Glomerular endothelial cell (primary cell): Measurements from ENCODE around the gene HTR2C. TPM values are rescaled to one million over a fixed set of nuclear protein-coding genes. Genes with fewer than 3 reads are reported as not detected.
"Not testable (repeated sequence)": the region's sequence is repeated elsewhere in the genome, so short reads cannot be mapped to it uniquely, and the experiment has no call there.

Source experiments
- DNase-seq: peaks from one replicate; pipeline ENCODE4 v3.0.0-alpha.2; 2011; ENCODE audit warnings: low read depth, low spot score; ENCODE audit errors: extremely low read depth
- total RNA-seq: library from RNA; depleted of rRNA; stranded (reverse); fragments of >200 nt; gene quantifications from 2 replicates; pipeline ENCODE4 v1.2.3, GENCODE V29; 2015

Gene HTR2C
- total RNA-seq, 1 donor from 2014 or later, result not detected

DNA sequence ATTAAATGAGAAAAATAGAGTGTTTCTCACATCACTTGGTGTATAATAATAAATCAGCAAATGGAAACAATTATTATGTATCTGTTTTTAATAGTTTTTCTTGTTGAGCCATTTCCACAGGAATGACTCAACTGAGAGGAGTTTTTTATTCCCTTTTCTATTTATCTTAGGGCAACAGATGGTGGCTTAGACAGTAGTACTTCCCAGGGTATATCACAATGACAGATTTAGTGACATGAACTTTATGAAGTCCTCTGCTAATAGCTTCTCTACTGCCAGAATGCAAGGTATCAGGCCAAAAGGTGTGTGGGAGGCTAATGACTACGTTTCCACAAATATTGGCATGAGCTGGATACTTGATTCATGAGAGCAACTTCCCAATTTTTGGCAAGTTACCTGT is 126.7 kb downstream of the HTR2C start:
- no peak for DNase-seq

DNA sequence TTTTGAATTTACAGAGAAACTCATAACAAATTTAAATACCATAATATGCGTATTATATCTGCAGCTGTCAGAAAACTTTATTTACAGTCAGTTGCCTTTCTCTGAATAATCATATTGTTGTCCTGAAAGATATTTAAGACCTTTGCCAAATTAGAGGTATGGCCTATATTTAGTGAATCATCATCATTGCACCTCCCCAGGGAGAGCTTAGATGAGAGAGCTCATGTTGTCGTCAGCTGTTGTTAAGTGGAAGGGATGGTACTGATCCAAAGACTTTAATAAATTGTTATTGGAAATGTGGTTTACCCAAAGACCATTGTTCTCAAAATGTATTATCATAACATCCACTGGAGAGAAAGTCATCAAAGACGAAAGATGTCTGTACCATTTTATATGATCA is 128.6 kb downstream of the HTR2C start:
- no peak for DNase-seq

DNA sequence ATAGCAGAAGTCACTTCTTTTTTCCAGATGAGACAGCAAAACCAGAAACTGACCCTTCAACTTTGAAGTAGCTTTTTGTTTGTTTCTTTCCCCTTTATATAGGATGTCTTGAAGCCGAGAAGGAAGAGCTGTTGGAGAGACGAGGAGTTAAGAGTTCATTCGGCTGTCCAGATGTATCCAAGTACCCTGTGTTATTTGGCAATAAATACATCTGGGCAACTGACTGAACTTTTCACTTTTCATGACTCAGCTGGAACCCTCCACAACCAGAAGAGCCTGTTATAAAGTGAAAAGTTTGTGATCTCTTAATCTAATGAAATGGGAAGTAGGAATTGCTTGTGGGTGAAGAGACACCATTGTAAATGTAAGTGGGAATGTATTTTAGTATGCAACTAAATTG is 131.2 kb downstream of the HTR2C start:
- no peak for DNase-seq

DNA sequence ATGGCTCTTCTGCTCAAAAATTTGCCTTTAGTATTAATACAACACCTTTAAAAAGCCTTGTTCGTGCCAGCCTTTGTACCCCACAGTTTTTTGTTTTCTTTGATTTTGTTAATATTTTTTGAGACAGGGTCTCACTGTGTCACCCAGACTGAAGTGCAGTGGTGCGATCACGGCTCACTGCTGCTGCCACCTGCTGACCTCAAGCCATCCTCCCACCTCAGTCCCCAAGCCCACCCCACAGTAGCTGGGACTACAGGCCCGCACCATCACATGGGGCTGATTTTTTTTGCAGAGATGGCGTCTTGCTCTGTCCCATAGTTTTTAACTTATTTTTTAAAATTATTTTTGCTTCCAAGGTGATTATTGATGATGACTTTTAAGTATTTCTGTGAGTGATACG is 134.0 kb downstream of the HTR2C start:
- DNase-seq, result no peak

DNA sequence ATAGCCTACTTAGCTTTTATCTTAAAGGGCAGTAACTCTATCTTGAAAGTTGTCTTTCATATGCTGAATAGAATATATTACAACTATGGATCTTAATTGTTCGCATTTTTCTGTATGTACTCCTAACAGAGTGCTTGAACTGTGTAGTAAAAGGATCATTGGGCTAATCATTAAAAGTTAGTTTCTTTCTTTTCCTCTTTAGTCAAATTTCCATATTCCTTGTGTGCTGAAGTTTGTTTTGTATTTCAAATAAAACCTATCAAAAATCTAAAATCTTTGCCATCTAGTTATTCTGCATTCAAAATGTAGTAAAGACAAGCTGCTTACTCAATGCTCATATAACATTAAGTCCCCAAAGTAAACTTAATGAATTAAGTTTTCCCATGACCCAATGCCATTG is 182.7 kb downstream of the HTR2C start:
- no peak for DNase-seq

DNA sequence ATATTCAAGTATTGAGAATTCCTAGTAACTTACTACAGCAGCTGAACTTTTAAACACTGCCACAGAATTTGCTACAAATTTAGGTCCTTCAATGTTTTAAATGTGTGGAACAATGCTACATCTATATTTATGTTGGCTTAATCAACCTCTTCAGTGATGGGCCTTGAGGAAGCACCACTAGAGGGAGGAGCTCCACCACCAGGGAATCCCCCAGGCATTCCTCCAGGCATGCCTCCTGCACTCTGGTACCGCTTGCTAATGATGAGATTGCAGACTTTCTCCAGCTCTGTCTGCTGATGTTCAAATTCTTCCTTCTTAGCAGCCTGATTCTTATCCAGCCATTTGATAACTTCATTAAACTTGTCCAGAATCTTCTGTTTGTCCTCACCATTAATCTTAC is 190.8 kb downstream of the HTR2C start:
- DNase-seq, result no peak

DNA sequence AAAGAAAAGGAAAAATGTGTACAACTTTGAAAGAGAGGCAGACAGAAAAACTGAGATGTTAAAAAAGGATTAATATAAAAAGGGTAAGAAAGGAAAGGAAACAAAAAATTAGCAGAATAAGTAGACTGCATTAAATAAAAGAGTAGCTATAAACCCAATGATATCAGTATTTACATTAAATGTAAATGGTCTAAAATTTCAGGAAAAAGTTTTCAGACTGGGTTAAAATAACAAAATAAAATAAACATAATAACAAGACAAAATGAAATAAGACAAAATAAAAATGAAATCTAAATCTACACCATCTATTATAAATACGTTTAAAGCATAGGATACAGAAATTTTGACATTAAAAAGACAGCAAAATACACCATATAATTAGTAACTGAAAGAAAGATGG is 199.0 kb downstream of the HTR2C start:
- DNase-seq, result no peak

DNA sequence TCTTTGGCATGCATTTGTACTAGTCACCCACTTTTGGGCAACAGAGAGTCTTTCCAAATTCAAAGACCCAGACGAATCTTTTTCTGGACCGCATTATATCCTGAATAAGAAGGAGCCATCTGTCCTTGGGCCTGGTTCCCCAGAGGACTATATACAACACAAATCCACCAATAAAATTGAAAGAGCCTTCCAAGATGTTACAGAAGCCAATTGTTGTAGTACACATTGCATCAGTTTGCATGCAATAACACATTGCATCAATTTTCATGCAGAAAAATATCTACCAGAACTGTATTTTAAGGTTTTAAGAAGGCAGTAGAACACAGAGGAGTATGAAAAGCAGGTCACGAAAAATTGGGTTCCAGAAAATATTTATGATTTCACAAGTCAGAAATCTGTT is 203.2 kb downstream of the HTR2C start:
- DNase-seq, result no peak

DNA sequence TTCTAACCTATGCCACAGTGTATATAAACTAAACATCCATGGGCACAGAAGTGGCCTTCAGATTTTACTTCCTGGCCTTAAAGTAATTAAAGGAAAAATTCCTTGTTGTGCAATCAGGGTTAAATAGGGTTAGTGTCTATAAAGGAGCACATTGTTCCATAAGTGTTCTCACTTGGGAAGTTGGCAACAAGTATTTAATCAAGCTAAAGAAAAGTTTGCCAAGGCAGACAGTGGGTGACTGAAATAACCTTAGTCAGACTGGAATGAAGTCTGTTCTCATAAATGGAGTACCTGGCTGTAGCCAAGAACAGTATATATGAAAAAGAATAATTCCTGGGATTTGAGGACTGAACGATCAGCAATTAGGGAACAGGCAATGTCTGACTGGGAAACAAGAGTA is 213.6 kb downstream of the HTR2C start:
- DNase-seq, result no peak

DNA sequence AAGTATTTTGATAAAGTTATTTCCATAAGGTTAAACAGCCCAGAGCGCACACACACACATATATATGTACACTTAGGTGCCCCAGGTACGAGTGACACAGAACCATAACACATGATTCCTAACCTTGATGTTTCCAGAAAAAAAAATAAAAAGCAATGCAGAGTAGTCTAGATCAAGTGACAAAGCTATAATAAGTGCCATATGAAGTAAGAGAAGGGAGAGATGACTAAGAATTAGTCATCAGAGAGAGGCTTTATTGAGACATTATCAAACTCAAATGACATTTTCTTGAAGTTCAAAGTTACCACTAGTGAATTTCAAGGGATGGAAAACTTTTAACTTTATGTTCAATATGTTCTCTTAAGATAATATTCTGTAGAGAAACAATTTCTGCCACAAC is 215.0 kb downstream of the HTR2C start:
- DNase-seq, result no peak

DNA sequence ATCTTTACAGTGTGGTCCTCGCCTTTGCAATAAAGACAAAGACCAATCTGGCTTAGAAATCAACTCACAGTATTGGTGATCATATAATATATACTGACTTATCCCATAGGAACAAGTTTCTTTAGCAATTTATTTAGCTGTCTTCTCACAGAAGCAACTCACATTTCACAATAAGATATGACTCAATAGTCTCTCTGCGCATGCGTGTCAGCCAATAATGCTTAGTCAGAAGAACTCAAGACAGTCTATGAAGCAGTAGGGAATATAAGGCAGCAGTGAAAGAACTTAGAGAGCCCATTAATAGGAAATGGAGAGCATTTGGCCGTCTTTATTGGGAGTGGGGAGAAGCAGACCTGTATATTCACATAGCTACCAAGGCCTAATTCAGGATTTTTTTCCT is 216.8 kb downstream of the HTR2C start:
- DNase-seq, result no peak

DNA sequence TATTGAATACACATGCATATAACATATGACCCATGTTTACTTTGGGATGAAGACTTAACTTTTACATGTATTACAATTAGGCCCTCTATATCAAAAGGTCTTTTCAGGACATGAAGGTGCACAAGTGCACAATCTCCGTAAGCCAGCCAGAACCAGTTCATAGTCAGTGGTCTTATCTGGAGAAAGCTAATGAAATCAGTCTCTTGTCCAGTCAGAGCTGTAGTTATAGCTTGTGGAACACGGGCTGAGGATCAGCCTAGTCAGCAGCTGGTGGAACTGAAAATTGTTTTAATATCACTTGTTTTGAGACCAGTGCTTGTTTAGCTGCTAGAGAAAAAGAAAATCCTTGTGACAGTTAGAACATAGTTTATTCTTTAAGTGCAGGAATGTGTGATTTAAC is 235.6 kb downstream of the HTR2C start:
- DNase-seq, result no peak

DNA sequence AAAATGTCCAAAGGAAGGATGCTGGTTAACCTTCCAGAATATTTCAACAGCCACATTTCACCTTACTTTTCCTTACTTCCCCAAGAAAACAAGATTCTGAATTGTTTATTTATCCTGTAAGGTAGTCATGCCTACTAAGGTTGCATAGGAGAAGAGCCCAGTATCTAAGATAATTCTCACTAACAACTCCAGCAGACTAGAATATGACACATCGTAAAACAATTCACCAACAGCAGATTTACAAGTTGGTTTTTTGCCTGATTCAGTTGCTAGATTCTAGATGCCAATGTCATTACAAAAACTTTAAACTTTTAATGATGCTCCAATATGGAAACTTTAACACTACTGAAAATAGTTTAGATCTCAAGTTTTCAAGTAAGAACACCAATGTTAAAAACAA is 257.2 kb downstream of the HTR2C start:
- no peak for DNase-seq

DNA sequence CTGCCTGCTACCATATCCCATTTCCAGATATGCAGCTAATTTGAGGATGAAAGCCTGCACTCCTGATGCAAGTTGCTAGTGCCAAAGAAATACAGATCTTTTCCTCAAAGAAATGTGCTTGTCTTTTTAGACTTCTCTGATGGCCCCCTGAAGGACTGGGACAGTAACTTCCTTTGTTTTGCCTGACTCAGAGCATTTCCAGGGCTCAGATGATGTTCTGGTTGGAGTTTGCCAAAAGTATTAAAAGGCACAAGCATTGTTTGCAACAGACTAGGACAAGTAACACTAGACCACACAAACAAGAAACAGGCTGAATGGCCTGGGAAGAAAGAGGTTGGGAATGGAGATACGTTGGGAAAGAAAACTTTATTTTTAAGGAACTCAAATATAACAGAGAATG is 258.3 kb downstream of the HTR2C start:
- no peak for DNase-seq

DNA sequence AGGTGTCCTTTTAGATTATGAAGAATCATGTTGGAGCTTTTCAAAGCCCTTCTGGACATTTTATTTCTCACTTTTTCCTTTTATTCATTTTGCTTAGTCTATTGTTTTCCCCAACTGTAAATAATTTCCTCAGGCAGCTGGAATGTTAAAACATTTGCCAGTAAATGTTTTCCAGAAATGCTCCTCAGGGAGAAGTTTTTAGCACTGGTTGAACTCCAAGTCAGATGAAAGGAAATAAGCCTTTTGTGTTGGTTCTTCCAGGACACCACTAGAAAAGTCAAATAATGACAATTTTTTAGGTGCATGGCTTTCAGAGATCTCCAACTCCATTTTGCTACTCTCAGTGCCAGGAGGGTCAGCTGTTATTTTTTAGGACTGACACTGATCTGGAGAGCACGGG is 305.6 kb downstream of the HTR2C start:
- no peak for DNase-seq

DNA sequence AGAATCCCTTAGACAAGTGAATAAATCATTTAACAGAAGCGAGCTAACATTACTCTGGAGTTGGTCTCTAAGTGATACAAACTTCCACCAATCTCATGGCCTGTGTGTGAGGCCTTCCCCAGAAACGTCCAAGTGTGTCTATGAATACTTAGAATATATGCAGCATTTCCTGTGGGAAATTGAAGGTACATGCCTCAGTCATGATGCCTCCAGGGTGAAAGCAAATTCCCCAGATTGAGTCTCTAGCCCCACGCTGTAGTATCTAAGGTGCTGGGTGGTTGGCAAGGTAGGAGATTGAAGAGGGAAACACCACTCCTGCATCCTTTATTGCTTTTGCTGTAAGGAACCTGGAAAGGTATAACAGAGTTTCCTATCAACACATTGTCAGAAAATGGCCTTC is 319.7 kb downstream of the HTR2C start:
- DNase-seq, result no peak

DNA sequence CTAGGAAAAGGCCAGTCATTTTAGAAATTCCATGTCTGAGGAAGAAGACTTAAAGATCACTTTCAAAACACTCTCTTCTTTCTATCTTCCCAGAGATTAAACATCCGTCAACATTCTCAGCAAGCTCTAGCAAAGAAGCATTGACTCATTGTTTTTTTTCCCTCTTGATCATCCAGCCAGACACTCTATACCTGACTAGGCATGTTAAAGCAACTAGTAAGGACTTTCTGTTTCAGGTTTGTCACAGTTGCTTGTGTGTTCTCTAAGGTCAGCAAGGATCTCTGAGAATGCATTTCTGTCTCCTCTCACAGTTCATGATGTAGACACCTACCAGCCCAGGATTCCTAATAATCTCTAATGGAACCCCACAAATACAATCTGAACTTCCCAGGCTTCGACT is 321.4 kb downstream of the HTR2C start:
- DNase-seq, result no peak

DNA sequence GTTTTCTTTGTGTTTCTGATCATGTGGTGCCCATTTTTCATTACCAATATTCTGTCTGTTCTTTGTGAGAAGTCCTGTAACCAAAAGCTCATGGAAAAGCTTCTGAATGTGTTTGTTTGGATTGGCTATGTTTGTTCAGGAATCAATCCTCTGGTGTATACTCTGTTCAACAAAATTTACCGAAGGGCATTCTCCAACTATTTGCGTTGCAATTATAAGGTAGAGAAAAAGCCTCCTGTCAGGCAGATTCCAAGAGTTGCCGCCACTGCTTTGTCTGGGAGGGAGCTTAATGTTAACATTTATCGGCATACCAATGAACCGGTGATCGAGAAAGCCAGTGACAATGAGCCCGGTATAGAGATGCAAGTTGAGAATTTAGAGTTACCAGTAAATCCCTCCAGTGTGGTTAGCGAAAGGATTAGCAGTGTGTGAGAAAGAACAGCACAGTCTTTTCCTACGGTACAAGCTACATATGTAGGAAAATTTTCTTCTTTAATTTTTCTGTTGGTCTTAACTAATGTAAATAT is 323.2 kb downstream of the HTR2C start:
- no peak for DNase-seq

DNA sequence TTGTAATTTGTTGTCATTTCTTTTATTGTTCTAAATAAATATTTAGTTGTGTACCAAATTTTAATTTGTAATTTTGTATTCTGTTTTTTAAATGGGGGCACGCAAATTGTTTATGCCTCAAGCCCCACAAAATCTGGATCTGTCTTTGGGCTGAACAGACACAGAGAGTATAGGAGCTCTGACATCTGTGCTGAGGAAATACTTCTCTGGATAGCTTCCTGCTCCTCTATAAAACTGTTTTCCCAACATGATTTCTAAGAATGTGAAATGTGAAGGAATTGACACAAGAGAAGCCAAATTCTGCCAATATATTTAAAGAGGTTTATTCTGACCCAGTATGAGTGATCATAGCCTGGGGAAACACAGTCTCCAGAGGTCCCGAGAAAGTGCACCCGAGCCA is 340.5 kb downstream of the HTR2C start:
- DNase-seq, result no peak

DNA sequence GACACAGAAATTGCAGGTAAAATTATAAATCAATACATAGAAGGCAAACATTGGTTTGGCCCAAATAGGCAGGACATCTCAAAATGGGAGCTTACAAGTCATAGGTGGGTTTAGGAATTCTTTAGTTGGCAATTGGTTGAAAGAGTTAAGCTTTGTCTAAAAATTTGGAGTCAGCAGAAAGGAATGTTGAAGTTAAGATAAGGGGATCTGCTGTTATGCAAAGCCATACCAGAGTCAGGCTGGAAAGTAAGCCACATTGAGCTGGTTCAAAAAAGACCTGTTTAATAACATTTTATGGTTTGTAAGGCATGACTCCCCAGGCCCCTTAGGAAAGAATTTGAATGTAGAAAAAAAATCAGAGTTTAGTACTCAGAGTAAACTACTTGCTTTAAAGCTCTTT is 341.0 kb downstream of the HTR2C start:
- no peak for DNase-seq

DNA sequence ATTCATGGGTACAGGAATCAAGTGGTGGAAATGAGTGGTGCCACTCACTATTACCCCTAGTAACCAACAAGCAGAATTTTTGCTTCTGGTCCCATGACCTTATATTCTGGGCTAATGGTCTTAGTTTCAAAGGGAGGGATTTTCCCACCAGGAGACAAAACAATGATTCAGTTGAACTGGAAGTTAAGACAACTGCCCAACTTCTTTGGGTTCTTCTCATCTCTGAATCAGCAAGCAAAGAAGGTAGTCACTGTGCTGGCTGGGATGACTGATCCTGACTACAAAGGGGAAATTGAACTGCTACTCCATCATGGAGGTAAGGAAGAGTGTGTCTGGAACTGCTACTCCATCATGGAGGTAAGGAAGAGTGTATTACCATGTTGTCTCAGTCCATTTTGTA is 346.3 kb downstream of the HTR2C start:
- DNase-seq, result no peak

DNA sequence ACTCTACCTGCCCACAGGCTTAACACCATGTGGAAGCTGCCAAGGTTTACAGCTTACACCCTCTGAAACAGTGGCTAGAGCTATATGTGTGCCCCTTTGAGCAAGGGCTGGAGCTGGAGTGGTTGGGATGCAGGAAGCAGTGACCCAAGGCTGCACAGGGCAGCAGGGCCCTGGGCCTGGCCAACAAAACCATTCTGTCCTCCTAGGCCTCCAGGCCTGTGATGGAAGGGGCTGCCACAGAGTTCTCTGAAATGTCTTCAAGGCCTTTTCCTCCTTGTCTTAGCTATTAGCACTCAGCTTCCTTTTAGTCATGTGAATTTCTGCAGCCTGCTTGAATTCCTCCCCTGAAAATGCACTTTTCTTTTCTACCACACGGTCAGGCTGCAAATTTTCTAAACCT is 348.7 kb downstream of the HTR2C start:
- DNase-seq, result no peak

DNA sequence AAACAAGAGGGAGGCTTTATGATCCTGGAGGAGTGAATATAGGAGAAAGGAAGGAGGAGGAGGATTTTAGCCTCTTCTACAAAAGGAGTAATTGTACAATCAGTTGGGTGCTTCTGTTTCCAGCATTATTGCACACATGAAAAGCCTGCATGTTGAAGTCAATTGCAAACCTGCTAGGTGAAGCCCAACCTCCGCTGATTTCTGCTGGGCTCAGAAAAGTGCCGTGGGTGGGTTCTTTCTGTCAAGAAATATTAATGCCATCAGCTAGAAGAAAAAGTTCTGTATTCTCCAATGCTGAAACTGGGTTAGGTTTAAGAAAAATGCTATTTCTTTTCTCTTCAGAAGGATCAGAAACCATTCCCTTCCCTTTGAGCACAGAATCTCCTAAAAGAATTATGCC is 349.4 kb downstream of the HTR2C start:
- DNase-seq, result not testable (repeated sequence)

DNA sequence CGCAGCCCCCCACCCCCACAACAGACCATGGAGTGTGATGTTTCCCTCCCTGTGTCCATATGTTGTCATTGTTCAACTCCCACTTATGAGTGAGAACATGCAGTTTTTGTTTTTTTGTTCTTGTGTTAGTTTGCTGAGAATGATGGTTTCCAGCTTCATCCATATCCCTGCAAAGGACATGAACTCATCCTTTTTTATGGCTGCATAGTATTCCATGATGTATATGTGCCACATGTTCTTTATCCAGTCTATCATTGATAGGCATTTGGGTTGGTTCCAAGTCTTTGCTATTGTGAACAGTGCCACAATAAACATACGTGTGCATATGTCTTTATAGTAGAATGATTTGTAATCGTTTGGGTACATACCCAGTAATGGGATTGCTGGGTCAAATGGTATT is 353.2 kb downstream of the HTR2C start:
- not testable (repeated sequence) for DNase-seq
